NB4 (cell line): ENCODE data around the gene ZNF611.

Experiments used
- DNase-seq: peaks from one replicate; pipeline ENCODE4 v3.0.0; 2010; ENCODE audit warnings: low read depth
- H3K4me3 ChIP-seq: one replicate; pipeline ENCODE4 v1.5.1; 2011; ENCODE audit warnings: mild to moderate bottlenecking, low read depth, low read length, moderate library complexity
- MAX ChIP-seq: IDR thresholded peaks from 2 replicates; pipeline ENCODE4 v1.6.1; 2011; ENCODE audit warnings: low read depth, low read length
- MYC ChIP-seq: IDR thresholded peaks from 2 replicates; pipeline ENCODE4 v1.6.1; 2011; ENCODE audit warnings: low read depth, low read length
- POLR2A ChIP-seq: IDR thresholded peaks from 2 replicates; pipeline ENCODE4 v1.6.1; 2011; ENCODE audit warnings: mild to moderate bottlenecking; ENCODE audit not compliant: insufficient read length; ENCODE audit errors: extremely low read depth
- TF ChIP-seq, protein P1 (sequence below): IDR thresholded peaks from one replicate; pipeline ENCODE4 v1.5.1; 2012; ENCODE audit warnings: low read depth, low read length

The ZNF611 gene

DNA sequence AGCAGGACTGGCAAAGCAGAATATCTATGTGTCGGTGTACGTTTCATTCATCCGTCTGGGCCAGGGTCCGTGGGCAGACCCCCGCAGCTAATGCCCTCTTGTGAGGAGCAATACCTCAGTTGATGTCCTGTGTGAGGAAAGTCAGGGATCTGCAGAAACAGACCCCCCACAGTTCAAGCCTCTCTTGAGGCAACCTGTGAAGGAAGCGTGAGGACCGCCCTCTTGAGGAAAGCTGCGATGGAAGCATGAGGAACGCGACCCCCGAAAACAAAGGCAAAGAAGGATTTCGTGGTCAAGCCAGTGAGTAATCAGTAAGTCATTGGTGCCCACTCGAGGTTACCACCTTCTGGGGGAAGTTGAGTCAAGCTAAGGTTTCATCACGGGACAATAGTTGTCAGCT, 75.8 kb downstream of the ZNF611 start:
- TF ChIP-seq MAX (no peak), MYC (no peak), POLR2A (no peak)
- TF ChIP-seq, protein P1, sequence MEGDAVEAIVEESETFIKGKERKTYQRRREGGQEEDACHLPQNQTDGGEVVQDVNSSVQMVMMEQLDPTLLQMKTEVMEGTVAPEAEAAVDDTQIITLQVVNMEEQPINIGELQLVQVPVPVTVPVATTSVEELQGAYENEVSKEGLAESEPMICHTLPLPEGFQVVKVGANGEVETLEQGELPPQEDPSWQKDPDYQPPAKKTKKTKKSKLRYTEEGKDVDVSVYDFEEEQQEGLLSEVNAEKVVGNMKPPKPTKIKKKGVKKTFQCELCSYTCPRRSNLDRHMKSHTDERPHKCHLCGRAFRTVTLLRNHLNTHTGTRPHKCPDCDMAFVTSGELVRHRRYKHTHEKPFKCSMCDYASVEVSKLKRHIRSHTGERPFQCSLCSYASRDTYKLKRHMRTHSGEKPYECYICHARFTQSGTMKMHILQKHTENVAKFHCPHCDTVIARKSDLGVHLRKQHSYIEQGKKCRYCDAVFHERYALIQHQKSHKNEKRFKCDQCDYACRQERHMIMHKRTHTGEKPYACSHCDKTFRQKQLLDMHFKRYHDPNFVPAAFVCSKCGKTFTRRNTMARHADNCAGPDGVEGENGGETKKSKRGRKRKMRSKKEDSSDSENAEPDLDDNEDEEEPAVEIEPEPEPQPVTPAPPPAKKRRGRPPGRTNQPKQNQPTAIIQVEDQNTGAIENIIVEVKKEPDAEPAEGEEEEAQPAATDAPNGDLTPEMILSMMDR = no peak
- no peak overlapping the region for H3K4me3 ChIP-seq
- DNase-seq = no peak

DNA sequence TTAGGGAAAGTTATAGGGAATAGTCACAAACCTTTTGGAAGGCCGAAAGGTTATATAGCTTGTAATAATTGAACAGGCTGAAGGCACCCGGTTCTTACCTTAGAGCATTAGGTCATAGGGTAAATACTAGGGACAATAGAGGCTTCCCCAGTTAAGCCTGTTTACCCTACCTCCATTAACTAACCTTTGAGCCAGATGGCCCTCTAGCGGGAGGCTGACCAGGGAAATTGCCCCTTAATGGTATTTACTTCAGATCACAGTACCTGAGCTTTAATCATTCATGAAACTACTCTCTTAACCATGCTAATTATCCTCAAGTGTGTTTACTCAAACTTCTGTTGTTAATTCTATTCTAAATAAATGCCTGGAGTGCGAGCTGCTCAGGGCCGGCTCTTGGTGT, 76.2 kb downstream of the ZNF611 start:
- DNase-seq = no peak
- no peak for TF ChIP-seq MAX
- no peak for TF ChIP-seq POLR2A
- no peak for TF ChIP-seq MYC
- TF ChIP-seq, protein P1 = no peak
- H3K4me3 ChIP-seq = no peak overlapping the region

DNA sequence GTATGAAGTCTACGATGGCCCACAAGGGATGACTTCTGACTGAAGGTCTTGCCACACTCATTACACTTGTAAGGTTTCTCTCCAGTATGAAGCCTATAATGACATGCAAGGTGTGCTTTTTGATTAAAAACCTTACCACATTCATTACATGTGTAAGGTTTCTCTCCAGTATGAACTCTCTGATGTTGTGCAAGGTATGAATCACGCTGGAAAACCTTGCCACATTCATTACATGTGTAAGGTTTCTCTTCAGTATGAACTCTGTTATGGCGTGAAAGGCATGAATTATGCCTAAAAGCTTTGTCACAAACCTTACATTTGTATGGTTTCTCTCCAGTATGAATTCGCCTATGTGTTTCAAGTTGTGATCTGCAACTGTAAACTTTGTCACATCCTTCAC, 81.7 kb downstream of the ZNF611 start:
- TF ChIP-seq POLR2A (no peak), MYC (no peak), MAX (no peak)
- TF ChIP-seq, protein P1 = no peak
- H3K4me3 ChIP-seq = no peak overlapping the region
- no peak for DNase-seq
